Vagina (tissue), 2 donors: ENCODE data around the gene PRRT1B. TPM values are rescaled to one million over a fixed set of nuclear protein-coding genes. Genes with fewer than 3 reads are reported as not detected.

Experiments used
- DNase-seq, 2 donors: peaks; one replicate each; pipeline ENCODE4 v3.0.0-alpha.2; 2017; ENCODE audit errors: extremely low spot score in 2 of 2
- H3K27ac ChIP-seq: fragments of 200-600 bp; sonication (generic); one replicate; pipeline ENCODE4 v1.5.1; 2019
- H3K27me3 ChIP-seq: fragments of 200-600 bp; sonication (generic); one replicate; pipeline ENCODE4 v1.5.1; 2019
- H3K36me3 ChIP-seq, 2 donors: fragments of 200-600 bp; sonication (generic); one replicate each; pipeline ENCODE4 v1.5.1; 2017 to 2019
- H3K4me1 ChIP-seq: fragments of 200-600 bp; sonication (generic); one replicate; pipeline ENCODE4 v1.5.1; 2019
- H3K4me3 ChIP-seq, 2 donors: fragments of 200-600 bp; sonication (generic); 1 replicate in 1 of 2; 2 replicates in 1 of 2; pipeline ENCODE4 v1.5.1; 2016 to 2019
- H3K9me3 ChIP-seq: fragments of 200-600 bp; sonication (generic); one replicate; pipeline ENCODE4 v1.5.1; 2019
- POLR2A ChIP-seq, 2 donors: fragments of 450-650 bp; IDR thresholded peaks; one replicate each; pipeline ENCODE4 v1.6.1; 2017; ENCODE audit warnings: antibody characterized with exemption in 2 of 2, mild to moderate bottlenecking in 2 of 2, moderate library complexity in 2 of 2
- POLR2AphosphoS5 ChIP-seq, 2 donors: sonication (generic); formaldehyde crosslinking; IDR thresholded peaks; one replicate each; pipeline ENCODE4 v1.9.0; 2017; ENCODE audit warnings: antibody characterized with exemption in 2 of 2, mild to moderate bottlenecking in 2 of 2, low read depth in 1 of 2; ENCODE audit not compliant: insufficient read depth in 1 of 2
- intact Hi-C: fragments of 100-400 bp; cut with DNase I; formaldehyde crosslinking; loops from one replicate; pipeline ENCODE4 v1.15.1; 2023
- total RNA-seq: library from RNA; depleted of rRNA; stranded (reverse); fragments of >200 nt; gene quantifications from one replicate; pipeline ENCODE4 v1.2.3, GENCODE V29; 2016
- TF ChIP-seq, protein P1 (sequence below), 3 experiments: fragments of 450-650 bp in 2 of 3; fragments of 200-600 bp in 1 of 3; sonication (generic) in 1 of 3; IDR thresholded peaks; one replicate each; pipeline ENCODE4 v1.5.1; 2017 to 2019; ENCODE audit warnings: antibody characterized with exemption in 3 of 3, mild to moderate bottlenecking in 2 of 3, moderate library complexity in 2 of 3

The PRRT1B gene
- total RNA-seq, 1 donor from 2014 or later, result not detected

DNA sequence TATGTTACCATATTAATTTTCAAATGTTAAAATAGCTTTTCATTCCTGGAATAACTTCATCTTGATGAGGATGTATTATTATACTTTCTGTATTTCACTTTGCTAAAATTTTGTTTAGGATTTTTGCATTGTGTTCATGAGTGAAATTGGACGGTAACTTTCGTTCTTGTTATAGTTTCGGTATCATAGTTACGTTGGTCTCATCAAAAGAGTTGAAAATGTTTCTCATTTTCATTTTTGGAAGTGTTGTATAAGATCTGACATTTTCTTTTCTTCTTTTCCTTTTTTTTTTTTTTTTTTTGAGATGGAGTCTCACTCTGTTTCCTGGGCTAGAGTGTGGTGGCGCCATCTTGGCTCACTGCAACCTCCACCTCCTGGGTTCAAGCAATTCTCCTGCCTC, 20.0 kb downstream of the PRRT1B start:
- Histone ChIP-seq H3K27ac (no peak overlapping the region), H3K9me3 (no peaks in the 10 kb centered on the region), H3K27me3 (no peaks in the 10 kb centered on the region), H3K36me3 (no peaks in the 10 kb centered on the region), H3K4me1 (no peaks in the 10 kb centered on the region), H3K4me3 (no peak overlapping the region)
- DNase-seq, result no peak
- intact Hi-C loops, result no loop called here
- TF ChIP-seq POLR2A (IDR thresholded peaks at IDR 0.05) (no peak), POLR2AphosphoS5 (IDR thresholded peaks at IDR 0.05; ENCODE audit: insufficient read depth in 1 of 2, low read depth in 1 of 2) (no peak)
- TF ChIP-seq, protein P1, sequence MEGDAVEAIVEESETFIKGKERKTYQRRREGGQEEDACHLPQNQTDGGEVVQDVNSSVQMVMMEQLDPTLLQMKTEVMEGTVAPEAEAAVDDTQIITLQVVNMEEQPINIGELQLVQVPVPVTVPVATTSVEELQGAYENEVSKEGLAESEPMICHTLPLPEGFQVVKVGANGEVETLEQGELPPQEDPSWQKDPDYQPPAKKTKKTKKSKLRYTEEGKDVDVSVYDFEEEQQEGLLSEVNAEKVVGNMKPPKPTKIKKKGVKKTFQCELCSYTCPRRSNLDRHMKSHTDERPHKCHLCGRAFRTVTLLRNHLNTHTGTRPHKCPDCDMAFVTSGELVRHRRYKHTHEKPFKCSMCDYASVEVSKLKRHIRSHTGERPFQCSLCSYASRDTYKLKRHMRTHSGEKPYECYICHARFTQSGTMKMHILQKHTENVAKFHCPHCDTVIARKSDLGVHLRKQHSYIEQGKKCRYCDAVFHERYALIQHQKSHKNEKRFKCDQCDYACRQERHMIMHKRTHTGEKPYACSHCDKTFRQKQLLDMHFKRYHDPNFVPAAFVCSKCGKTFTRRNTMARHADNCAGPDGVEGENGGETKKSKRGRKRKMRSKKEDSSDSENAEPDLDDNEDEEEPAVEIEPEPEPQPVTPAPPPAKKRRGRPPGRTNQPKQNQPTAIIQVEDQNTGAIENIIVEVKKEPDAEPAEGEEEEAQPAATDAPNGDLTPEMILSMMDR (IDR thresholded peaks at IDR 0.05), result no peak

DNA sequence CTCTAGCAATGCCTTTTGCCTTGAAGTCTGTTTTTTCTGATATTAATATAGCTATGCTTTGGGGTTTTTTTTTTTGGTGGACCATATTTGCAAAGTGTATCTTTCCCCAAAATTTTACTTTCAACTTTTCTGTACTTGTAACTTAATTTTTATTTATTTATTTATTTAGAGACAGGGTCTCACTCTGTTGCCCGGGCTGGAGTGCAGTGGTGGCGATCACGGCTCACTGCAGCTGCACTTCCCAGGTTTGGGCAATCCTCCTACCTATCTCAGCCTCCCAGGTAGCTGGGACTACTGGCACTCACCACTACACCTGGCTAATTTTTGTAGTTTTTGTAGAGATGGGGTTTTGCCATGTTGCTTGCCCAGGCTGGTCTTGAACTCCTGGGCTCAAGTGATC, 20.8 kb downstream of the PRRT1B start:
- intact Hi-C loops, result no loop called here
- H3K36me3 ChIP-seq, result peaks cover 0 to 2% of the 10 kb centered on the region in 2 donors
- DNase-seq, result no peak
- H3K27me3 ChIP-seq, result no peaks in the 10 kb centered on the region
- H3K9me3 ChIP-seq, result no peaks in the 10 kb centered on the region
- H3K4me3 ChIP-seq, result no peak overlapping the region
- H3K27ac ChIP-seq, result no peak overlapping the region
- TF ChIP-seq, protein P1 (IDR thresholded peaks at IDR 0.05), result no peak
- no peak for TF ChIP-seq POLR2AphosphoS5 (IDR thresholded peaks at IDR 0.05; ENCODE audit: insufficient read depth in 1 of 2, low read depth in 1 of 2)
- no peak for TF ChIP-seq POLR2A (IDR thresholded peaks at IDR 0.05)
- H3K4me1 ChIP-seq, result no peaks in the 10 kb centered on the region

DNA sequence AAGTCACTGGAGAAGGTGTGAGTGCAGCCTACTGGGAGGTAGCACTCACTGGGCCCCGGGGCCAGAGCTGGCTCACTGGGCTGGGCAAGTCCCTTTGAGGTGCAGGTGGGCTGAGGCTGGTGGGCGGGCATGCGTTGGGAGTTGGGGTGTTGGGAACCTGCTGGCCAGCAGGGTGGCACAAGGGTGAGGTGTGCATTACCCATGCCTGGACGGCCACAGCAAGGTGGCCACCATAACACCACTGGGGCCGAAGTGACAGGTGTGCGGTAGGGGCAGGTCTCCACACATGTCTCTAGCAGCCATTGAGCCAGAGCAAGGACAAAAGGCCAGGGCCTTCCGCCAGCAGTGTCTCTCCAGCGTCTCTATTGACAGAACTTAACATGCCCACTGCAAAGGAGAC, 22.6 kb downstream of the PRRT1B start:
- DNase-seq, result no peak
- no peaks in the 10 kb centered on the region for H3K4me1 ChIP-seq
- peaks cover 0 to 6% of the 10 kb centered on the region in 2 donors for H3K36me3 ChIP-seq
- no peaks in the 10 kb centered on the region for H3K27me3 ChIP-seq
- H3K27ac ChIP-seq, result no peak overlapping the region
- TF ChIP-seq POLR2AphosphoS5 (IDR thresholded peaks at IDR 0.05; ENCODE audit: insufficient read depth in 1 of 2, low read depth in 1 of 2) (no peak), POLR2A (IDR thresholded peaks at IDR 0.05) (no peak)
- TF ChIP-seq, protein P1 (IDR thresholded peaks at IDR 0.05), result no peak
- H3K9me3 ChIP-seq, result no peaks in the 10 kb centered on the region
- H3K4me3 ChIP-seq, result no peak overlapping the region
- intact Hi-C loops, result no loop called here

DNA sequence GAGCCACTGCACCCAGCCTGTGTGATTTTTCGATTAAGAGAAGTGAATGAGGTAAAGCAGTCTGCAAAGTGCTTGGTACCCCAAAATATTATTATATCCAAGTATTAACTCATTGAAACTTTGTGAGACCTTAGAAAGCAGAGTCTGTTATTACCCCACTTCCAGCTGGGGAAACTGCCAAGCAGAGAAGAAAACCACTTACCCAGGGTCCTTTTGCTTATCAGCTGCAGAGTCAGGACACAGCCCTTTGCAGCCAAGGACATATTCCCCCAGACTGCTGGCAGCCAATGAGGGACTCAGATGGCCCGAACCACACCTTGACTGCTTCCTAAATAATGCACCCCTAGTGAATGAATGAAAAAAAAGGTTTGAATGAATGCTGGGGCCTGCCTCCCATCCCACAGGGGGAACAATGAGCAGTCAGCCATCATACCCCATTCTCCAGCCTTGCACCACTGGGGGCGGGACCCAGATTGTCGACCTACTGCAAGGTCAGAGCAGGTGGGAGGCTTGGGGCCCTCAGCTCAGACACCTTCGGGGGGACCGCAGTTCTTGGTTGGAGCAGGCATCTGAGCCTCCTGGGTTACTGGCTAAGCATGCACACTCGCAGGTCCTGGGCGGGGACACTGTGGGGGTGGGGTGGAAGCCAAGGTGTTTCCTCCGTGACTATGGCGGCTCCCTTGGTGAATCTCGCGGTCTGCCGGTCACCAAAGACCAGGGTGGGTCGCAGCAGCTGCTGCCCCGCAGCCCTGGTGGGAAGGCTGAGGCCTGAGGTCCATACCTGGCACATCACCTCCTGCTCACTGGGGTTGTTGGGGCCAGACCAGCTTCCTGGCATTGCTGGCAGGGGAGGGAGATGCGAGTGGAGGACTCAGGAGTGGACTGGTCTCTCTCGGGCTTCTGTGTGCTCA, 29.7 kb downstream of the PRRT1B start:
- no peak for TF ChIP-seq POLR2AphosphoS5 (IDR thresholded peaks at IDR 0.05; ENCODE audit: insufficient read depth in 1 of 2, low read depth in 1 of 2)
- TF ChIP-seq, protein P1 (IDR thresholded peaks at IDR 0.05), result no peak
- no peak for TF ChIP-seq POLR2A (IDR thresholded peaks at IDR 0.05)
- no peak for DNase-seq
- Histone ChIP-seq H3K9me3 (no peaks in the 10 kb centered on the region), H3K4me1 (no peaks in the 10 kb centered on the region), H3K27me3 (no peaks in the 10 kb centered on the region), H3K36me3 (peaks cover 0 to 33% of the 10 kb centered on the region in 2 donors), H3K27ac (no peak overlapping the region), H3K4me3 (no peak overlapping the region)
- intact Hi-C loops, result no loop called here
